HUES48 (cell line): Measurements from ENCODE around the gene NPNT.

Experiments
- H3K27ac ChIP-seq: one replicate; pipeline ENCODE4 v1.7.0; 2013; ENCODE audit warnings: low read depth, low read length, inconsistent platforms
- H3K27me3 ChIP-seq: 2 replicates; pipeline ENCODE4 v1.6.1; 2013; ENCODE audit warnings: mild to moderate bottlenecking, low read length; ENCODE audit not compliant: control insufficient read depth, insufficient read depth
- H3K36me3 ChIP-seq: 2 replicates; pipeline ENCODE4 v1.6.1; 2013; ENCODE audit warnings: low read length; ENCODE audit not compliant: control insufficient read depth, insufficient read depth
- H3K4me1 ChIP-seq: 2 replicates; pipeline ENCODE4 v1.6.1; 2013; ENCODE audit warnings: mild to moderate bottlenecking, low read length; ENCODE audit not compliant: control insufficient read depth, insufficient read depth
- H3K4me3 ChIP-seq: 2 replicates; pipeline ENCODE4 v1.5.1; 2013; ENCODE audit warnings: mild to moderate bottlenecking, low read depth, low read length
- H3K9ac ChIP-seq: 2 replicates; pipeline ENCODE4 v1.6.1; 2013; ENCODE audit warnings: mild to moderate bottlenecking, low read depth, low read length, moderate library complexity
- H3K9me3 ChIP-seq: 2 replicates; pipeline ENCODE4 v1.6.1; 2013; ENCODE audit warnings: low read length; ENCODE audit not compliant: control insufficient read depth, insufficient read depth

NPNT gene

GRCh38 chr4:105994841-105995501, 99.7 kb downstream of the NPNT start:
- no peak overlapping the region for H3K9ac ChIP-seq
- no peak overlapping the region for H3K27ac ChIP-seq
- no peaks in the 10 kb centered on the region for H3K27me3 ChIP-seq
- peaks cover 19% of the 10 kb centered on the region for H3K4me1 ChIP-seq
- H3K36me3 ChIP-seq, result no peaks in the 10 kb centered on the region
- H3K9me3 ChIP-seq, result no peaks in the 10 kb centered on the region
- no peak overlapping the region for H3K4me3 ChIP-seq

DNA sequence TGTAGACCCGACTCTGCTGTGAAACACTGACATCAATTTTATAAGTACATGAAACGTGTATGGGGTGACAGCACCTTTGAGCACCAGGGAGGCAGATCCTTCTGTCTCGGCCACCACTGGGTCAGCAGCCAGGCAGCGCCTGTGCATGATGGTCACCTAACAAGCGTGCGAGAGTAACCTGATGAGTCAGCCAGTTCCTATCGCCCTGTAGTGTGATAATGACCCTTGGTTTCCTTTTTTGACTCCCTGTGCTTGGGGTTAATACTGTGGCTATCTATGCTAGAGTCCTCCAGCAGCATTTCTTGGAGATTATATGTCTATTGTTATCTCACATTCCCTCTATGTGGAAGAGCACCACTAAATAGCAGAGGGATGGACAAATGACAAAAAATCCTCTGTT, 101.6 kb downstream of the NPNT start:
- H3K27ac ChIP-seq, result no peak overlapping the region
- H3K27me3 ChIP-seq, result no peaks in the 10 kb centered on the region
- H3K9ac ChIP-seq, result no peak overlapping the region
- H3K4me3 ChIP-seq, result no peak overlapping the region
- H3K4me1 ChIP-seq, result peaks cover 19% of the 10 kb centered on the region
- no peaks in the 10 kb centered on the region for H3K36me3 ChIP-seq
- no peaks in the 10 kb centered on the region for H3K9me3 ChIP-seq

- Histone ChIP-seq H3K9ac (no peak overlapping the region), H3K4me1 (peaks cover 19% of the 10 kb centered on the region), H3K36me3 (no peaks in the 10 kb centered on the region), H3K27ac (no peak overlapping the region), H3K9me3 (no peaks in the 10 kb centered on the region), H3K27me3 (no peaks in the 10 kb centered on the region), H3K4me3 (no peak overlapping the region)
Measured at GRCh38 chr4:105998171-105999063, 103.1 kb downstream of the NPNT start.

- peaks cover 18% of the 10 kb centered on the region for H3K4me1 ChIP-seq
- H3K9me3 ChIP-seq, result no peaks in the 10 kb centered on the region
- H3K27ac ChIP-seq, result no peak overlapping the region
- no peaks in the 10 kb centered on the region for H3K36me3 ChIP-seq
- no peak overlapping the region for H3K9ac ChIP-seq
- no peaks in the 10 kb centered on the region for H3K27me3 ChIP-seq
- no peak overlapping the region for H3K4me3 ChIP-seq
Measured at GRCh38 chr4:106002994-106003393, 107.7 kb downstream of the NPNT start.

DNA sequence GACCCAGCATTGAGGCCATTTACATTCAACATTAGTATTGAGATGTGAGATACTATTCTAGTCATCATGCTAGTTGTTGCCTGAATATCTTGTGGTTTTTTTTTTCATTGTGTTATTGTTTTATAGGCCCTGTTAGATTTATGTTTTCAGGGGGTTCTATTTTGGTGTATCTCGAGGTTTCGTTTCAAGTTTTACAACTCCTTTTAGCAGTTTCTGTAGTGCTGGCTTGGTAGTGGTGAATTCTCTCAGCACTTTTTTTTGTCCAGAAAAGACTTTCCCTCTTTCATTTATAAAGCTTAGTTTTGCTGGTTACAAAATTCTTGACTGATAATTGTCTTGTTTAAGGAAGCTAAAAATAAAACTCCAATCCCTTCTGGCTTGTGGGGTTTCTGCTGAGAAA, 115.5 kb downstream of the NPNT start:
- Histone ChIP-seq H3K36me3 (no peaks in the 10 kb centered on the region), H3K9ac (no peak overlapping the region), H3K4me3 (no peak overlapping the region), H3K9me3 (no peaks in the 10 kb centered on the region), H3K27me3 (no peaks in the 10 kb centered on the region), H3K27ac (no peak overlapping the region), H3K4me1 (no peaks in the 10 kb centered on the region)

- Histone ChIP-seq H3K4me1 (no peaks in the 10 kb centered on the region), H3K9me3 (no peaks in the 10 kb centered on the region), H3K9ac (no peak overlapping the region), H3K4me3 (no peak overlapping the region), H3K36me3 (no peaks in the 10 kb centered on the region), H3K27ac (no peak overlapping the region), H3K27me3 (no peaks in the 10 kb centered on the region)
Measured at GRCh38 chr4:106011387-106011786, 116.1 kb downstream of the NPNT start.

- Histone ChIP-seq H3K9ac (no peak overlapping the region), H3K9me3 (no peaks in the 10 kb centered on the region), H3K4me1 (no peaks in the 10 kb centered on the region), H3K4me3 (no peak overlapping the region), H3K36me3 (no peaks in the 10 kb centered on the region), H3K27me3 (no peaks in the 10 kb centered on the region), H3K27ac (no peak overlapping the region)
Measured at GRCh38 chr4:106017975-106018374, 122.7 kb downstream of the NPNT start.

DNA sequence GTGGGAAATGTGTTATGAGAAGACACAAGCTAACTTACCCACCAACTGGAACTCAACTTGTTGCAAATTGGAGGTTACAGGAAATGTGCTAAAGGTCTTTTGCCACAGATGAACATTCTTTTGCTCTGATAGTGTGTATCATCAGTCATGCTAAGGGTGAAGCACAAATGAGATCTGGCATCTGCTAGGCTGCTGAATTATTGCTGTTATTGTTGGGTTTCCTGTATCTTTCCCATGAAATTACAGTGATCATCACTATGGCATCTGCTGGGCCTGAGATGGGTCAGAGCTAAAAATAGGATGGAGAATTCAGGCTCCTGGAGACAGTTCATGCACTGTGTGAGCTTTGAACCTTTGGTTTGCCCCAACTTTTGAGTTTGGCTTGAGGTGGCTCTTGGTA, 124.5 kb downstream of the NPNT start:
- Histone ChIP-seq H3K4me1 (no peaks in the 10 kb centered on the region), H3K27ac (no peak overlapping the region), H3K36me3 (no peaks in the 10 kb centered on the region), H3K4me3 (no peak overlapping the region), H3K9me3 (no peaks in the 10 kb centered on the region), H3K9ac (no peak overlapping the region), H3K27me3 (no peaks in the 10 kb centered on the region)
